ENCODE data around the gene LIF.

LIF gene

GRCh38 chr22:30245985-30246813 lies at the start of gene LIF:
TSS of gene LIF (minus strand) at chr22:30246759. CDS start at chr22:30246695, 64 bp downstream.
- peak in 2 of 3 experiments; percentile 4 to 8 for DNase-seq

GRCh38 chr22:30296324-30296723 lies 49.8 kb upstream of the LIF start:
- DNase-seq: no peak

DNA sequence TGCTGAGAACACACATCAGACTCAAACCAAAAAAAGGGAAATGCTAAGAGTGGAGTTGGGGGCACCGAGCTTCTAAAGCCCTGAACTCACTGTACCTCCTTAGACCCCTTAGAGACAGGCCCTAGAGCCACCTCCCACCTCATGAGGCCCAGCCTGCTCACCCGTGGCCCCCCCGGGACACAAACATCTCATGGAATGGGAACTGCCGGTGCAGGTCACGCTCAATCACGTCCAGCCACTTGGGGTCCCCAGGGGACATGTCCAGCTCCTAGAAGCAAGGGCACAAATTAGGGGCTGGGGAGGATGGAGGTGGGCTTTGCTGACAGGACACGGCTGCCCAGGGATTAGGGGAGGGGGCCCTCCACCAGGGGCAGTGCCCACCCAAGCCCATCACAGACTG lies 49.0 kb upstream of the LIF start:
- DNase-seq: no peak

GRCh38 chr22:30294830-30295229 lies 48.3 kb upstream of the LIF start:
- DNase-seq: no peak

DNA sequence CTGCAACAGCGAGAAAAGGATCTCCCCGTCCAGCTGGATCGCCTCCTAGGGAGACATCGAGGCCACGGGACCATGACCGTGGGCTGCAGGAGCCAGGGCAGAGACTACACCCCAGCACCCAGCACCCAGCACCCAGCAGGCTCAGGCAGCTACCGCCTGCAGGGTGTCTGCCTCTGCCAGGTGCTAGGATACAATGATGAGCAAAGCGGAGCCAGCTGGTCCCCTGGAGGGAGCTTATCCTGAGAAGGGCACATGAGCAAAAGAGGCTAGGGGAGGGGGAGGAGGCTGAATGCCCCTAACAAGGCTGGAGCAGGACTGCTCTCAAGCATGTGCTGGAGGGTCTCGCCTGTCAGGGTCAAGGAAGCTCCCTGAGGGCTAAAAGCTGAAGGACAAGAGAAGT lies 47.5 kb upstream of the LIF start:
- DNase-seq: peak in 2 of 3 experiments; percentile 1 to 6

- DNase-seq: no peak
Measured at GRCh38 chr22:30293026-30293425, 46.5 kb upstream of the LIF start.

GRCh38 chr22:30292069-30292970 lies 45.8 kb upstream of the LIF start:
- DNase-seq: no peak

GRCh38 chr22:30291058-30291892 lies 44.7 kb upstream of the LIF start:
- peak in 2 of 3 experiments; percentile 7 to 17 for DNase-seq

DNA sequence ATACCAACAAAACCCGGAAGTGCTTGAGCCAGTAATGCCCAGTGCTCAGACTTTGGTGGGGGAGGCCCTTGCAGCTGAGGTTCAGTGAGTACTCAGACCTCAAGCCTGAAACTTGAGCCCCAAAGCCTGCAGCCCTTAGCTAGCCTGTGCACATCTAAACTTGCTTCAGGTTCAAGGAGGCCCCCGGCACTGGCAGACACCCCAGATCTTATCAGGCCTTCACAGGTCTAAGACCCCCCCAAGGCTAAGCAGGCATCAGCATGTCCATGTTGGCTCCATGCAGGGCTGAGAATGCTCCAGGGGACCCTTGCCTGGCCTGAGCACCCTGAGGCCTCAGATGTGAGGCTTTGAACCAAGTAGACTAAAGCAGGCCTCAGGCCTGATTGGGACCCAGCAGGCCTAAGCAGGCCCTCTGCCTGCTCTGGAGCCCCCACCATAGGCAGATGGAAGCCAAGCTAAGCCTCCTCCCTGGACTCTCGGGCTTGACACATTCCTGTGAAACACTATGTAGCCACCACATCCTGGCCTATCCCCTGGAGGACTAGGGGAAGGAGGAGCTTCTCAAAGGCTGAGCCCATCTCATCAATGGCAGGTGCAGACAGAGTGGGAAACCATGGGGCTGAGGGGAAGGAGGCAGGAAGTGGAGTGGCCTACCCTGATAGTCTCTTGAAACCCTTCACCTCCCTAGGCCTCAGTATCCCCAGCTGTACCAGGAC lies 43.9 kb upstream of the LIF start:
- peak in 2 of 3 experiments; percentile 7 to 22 for DNase-seq

- DNase-seq: no peak
Measured at GRCh38 chr22:30289980-30290313, 43.4 kb upstream of the LIF start.

- peak; percentile 82 to 94 (median 88) for DNase-seq
Measured at GRCh38 chr22:30289141-30289979, 42.8 kb upstream of the LIF start, which contains the start of gene CASTOR1. TSS of gene CASTOR1 (minus strand) at chr22:30289505. CDS start at chr22:30289497, 8 bp downstream.

DNA sequence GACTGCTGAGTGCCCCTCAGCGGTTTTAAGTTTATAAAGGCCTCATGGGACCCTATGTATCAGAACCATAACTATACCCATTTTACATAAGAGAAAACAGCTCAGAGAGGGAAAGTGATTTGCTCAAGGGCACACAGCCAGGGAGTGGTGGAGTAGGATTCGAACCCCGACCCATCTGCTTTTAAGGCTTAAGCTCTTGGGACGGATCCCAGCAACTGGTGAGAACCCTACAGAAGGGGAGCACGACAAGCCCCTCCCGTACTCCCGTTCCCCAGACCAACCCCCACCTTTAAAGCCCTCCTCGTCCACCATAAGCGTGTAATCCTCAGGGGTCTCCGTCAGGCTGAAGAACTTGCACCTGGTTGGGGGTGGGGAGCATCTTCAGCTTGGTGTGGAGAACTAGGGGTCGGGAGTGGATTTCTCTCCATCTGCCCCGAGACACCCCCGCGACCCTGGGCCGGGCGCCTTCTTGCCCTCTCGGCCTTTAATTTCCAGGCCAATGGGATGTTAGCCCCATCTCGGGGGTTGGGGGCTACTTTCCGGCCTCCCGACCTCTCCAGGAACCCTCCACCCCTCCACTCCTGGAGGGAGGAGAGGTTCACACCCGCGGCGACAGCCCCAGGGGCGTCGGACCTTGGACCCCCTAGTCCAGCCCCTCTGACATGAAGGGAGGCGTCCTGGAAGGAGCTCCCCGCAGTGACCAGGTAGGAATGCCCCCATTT lies 42.0 kb upstream of the LIF start:
- peak in 1 of 3 experiments; percentile 14 for DNase-seq

DNA sequence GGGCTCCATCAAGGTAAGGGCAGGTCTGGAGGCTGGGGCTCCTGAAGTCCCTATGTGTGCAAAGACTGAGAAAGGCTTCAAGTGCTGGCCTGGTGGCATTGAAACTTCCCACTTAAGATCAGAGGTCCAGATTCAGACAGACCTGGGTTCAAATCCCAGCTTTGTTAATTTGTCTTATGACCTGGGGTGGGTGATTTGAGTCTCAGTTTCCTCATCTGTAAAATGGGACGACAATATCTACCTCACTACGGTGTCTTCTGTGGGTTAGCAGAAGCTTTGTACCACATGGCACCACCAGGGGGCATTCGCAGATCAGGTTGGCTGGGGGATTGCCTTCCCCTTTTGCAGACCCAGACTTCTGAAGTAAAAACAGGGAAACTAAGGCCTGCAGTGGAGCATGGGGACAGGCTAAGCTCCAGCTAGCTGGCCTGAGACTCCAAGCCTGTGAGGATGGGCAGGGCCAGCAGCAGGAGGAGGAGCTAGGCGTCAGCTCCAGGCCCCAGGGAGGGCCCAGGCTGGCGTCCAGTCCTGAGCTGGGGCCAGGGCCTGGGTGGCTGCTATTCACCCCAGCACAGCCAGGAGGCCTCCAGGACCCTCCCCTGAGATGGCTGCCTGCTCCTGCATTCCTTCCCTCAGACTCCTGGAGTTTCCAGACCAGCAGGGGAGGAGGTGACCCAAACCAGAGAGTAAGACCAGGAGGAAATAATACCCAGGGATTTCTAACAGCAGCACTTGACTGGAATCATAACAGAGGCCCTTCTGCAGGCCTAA lies 41.3 kb upstream of the LIF start:
- peak; percentile 38 to 75 (median 49) for DNase-seq

DNA sequence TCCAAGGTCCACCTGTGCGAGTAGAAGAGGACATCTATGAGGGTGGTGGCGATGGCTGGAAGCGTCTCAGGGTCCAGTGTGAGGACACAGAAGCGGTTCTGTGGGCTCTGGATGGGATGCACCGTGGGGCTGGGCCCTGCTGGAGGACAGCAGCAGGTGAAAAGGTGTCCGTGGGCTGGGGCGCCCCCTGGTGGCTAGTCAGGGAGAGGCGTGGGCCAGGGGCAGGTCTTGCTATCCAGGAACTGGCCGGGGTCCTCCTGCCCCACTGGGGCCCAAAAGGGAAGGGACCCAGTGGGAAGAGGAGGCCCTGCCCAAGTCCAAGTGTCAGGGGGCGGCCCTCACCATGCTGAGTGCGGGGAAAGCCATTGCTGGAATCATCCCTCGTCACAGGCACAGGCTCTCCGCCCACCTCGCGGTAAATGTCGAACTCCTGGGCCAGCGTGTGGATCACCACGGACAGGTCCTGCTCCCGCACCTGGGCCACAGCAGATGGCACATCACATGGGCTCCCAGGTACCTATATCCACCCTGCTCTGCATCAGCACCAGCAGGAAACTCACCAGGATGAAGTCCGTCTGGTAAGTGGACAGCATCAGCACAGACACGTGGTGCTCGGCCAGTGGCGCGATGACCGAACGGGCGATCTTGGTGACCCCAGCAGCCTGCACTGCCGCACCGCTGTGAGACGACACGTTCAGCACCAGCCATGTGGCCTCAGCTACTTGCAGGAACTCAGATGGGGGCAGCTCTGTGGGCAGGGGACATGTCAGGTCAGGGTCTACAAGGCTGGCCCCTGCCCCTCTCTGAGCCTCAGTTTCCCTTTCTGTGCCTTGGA lies 40.5 kb upstream of the LIF start:
- peak; percentile 21 to 42 (median 35) for DNase-seq

DNA sequence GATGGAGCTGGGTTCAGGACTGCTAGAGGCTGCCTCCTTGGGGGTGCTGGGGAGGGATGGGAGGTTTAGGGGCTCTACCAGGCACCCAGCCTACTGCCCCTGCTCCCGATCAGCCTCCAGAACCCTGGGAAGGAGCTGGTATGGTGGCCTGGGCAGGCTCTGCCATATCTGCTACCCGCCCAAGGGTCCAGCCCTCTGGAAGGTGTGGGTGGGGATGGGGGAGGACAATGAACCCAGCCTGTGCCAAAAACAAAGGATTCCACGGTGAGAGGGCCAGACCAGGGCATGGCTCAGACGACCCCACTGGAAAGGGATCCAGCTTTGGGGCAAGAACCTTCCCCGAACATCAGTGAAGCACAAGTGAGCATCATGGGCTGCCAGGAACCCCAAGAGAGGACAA lies 39.8 kb upstream of the LIF start:
- DNase-seq: no peak

DNA sequence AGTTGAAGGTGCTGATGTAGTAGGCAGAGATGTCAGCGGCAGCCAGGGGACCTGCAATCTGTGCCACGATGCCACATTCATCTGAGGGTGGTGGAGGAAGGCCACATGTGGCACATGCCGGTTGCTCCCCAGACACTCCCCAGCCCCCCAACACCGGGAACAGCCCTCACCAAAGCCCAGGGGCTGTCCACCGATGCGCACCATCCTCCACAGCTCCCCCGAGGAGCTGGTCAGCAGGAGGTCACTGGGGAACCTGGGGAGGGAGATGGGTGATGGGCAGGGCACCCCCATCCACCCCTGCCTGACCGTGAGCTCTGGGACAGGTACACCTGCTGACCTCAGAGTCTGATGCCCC lies 39.3 kb upstream of the LIF start:
- no peak for DNase-seq

DNA sequence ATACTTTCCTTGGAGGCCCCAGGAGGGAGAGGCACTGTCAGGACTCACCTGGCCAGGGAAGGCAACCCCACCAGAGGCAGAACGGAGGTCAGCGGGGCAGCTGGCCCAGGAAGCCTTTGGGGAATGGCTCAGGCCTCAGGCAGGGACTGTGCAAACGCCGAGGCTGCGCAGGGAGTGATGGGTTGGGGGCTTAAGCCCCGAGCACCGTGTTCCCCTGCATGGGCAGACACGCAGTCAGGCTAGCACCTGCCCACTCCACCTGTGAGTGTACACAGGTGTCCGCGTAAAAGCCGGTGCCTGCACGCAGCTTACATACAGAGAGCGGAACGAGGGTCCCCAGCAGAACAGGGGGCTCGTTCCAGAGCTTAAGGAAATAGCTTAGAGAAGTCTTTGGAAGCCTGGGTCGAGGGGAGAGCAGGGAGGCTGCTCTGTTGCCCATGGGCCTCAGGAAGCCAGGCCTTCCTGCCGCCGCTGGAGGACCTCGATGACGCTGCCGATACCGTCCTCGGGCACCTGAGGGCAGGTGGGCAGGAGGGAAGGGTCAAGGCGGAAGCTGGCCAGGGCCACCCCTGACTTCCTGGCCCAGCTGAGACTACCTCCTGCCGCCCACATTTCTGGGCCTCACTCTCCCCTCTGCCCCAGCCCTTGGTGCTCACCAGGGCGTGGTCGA lies 38.8 kb upstream of the LIF start:
- no peak for DNase-seq

GRCh38 chr22:30284666-30285065 lies 38.1 kb upstream of the LIF start:
- DNase-seq: no peak
